ENCODE results near the gene SLC2A4RG. TPM values are rescaled to one million over a fixed set of nuclear protein-coding genes. Genes with fewer than 3 reads are reported as not detected.
A peak's percentile ranks its signal among the peaks of the same experiment; 100 is the strongest.

SLC2A4RG gene
- total and polyA plus RNA-seq, 2 of the 13 experiments (the other 11 are each of a cell fraction or from before 2014, with no cell fraction given): 91.4 to 95.9 TPM

DNA sequence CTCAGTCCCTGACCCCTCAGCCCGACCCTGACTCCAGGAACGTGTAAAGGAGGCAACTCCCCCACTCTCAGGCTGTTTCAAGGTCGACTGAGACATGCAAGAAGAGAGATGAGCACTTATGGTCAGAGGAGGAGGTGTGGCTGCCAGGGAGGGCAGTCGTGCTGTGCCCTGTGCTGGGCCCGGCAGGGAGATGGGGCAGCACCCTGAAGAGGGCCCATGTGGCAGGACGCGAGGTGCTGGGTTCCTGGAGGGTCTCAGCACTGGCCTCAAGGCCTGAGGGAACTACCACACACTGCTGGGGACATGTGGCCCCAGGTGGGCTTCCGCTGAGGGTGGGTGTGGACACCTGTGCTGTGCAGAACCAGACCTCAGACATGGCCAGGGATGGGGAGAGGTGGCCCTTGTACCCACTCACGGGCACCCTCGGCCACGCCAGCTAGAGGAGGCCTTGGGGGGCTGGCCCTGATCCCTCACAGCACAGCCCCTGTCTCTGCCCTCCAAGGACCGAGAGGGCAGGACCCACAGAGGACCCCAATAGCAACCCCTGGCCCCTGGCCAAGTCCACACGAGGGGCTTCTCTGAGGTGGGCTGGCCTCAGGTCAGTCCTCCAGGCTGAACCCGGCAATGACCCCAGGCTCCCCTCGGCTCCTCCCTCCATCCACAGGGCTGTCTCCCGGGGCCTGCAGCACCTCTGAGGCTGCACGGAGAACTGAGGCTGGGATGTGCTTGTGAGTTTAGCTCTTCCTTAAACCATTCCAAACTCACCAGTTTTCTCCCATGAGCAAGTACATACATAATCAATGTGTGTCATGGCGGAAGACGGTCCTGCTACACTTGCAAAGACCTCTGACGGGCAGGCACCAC, 8.7 kb downstream of the SLC2A4RG start (continued):
- TF ChIP-seq SRF (IDR thresholded peaks at IDR 0.05; ENCODE audit: low read depth, low read length): no peak
- no peak for TF ChIP-seq RXRA (CRISPR knock-in tag; IDR thresholded peaks at IDR 0.05)
- TF ChIP-seq MAFG (CRISPR knock-in tag; IDR thresholded peaks at IDR 0.05): no peak
- no peak for TF ChIP-seq SMARCC2 (IDR thresholded peaks at IDR 0.05)
- TF ChIP-seq ZNF775 (CRISPR knock-in tag; IDR thresholded peaks at IDR 0.05; ENCODE audit: borderline replicate concordance): no peak
- TF ChIP-seq, protein P1, sequence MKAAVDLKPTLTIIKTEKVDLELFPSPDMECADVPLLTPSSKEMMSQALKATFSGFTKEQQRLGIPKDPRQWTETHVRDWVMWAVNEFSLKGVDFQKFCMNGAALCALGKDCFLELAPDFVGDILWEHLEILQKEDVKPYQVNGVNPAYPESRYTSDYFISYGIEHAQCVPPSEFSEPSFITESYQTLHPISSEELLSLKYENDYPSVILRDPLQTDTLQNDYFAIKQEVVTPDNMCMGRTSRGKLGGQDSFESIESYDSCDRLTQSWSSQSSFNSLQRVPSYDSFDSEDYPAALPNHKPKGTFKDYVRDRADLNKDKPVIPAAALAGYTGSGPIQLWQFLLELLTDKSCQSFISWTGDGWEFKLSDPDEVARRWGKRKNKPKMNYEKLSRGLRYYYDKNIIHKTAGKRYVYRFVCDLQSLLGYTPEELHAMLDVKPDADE (CRISPR knock-in tag; IDR thresholded peaks at IDR 0.05): no peak
- TF ChIP-seq ZBTB7A (CRISPR knock-in tag; IDR thresholded peaks at IDR 0.05): peak; percentile 56
- TF ChIP-seq TARDBP (CRISPR knock-in tag; IDR thresholded peaks at IDR 0.05): no peak
- TF ChIP-seq KLF13 (CRISPR knock-in tag; IDR thresholded peaks at IDR 0.05): no peak; the same call in 1 of the 2 replicates
- no peak for TF ChIP-seq ZNF383 (CRISPR knock-in tag; IDR thresholded peaks at IDR 0.05; ENCODE audit: borderline replicate concordance)
- no peak for TF ChIP-seq ZEB1 (IDR thresholded peaks at IDR 0.05; ENCODE audit: insufficient replicate concordance, low read depth)
- TF ChIP-seq, protein P2, sequence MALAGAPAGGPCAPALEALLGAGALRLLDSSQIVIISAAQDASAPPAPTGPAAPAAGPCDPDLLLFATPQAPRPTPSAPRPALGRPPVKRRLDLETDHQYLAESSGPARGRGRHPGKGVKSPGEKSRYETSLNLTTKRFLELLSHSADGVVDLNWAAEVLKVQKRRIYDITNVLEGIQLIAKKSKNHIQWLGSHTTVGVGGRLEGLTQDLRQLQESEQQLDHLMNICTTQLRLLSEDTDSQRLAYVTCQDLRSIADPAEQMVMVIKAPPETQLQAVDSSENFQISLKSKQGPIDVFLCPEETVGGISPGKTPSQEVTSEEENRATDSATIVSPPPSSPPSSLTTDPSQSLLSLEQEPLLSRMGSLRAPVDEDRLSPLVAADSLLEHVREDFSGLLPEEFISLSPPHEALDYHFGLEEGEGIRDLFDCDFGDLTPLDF (CRISPR knock-in tag; IDR thresholded peaks at IDR 0.05): no peak
- TF ChIP-seq, protein P3, sequence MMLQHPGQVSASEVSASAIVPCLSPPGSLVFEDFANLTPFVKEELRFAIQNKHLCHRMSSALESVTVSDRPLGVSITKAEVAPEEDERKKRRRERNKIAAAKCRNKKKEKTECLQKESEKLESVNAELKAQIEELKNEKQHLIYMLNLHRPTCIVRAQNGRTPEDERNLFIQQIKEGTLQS (CRISPR knock-in tag; IDR thresholded peaks at IDR 0.05): no peak
- no peak for TF ChIP-seq ZBTB38 (CRISPR knock-in tag; IDR thresholded peaks at IDR 0.05)
- TF ChIP-seq ZNF83 (CRISPR knock-in tag; IDR thresholded peaks at IDR 0.05; ENCODE audit: borderline replicate concordance): no peak
- TF ChIP-seq PITX1 (CRISPR knock-in tag; IDR thresholded peaks at IDR 0.05): peak; percentile 40; the same call in 1 of the 2 replicates
- TF ChIP-seq NRL (CRISPR knock-in tag; IDR thresholded peaks at IDR 0.05; ENCODE audit: borderline replicate concordance): peak; percentile 28; the same call in 1 of the 2 replicates
- TF ChIP-seq ZNF784 (CRISPR knock-in tag; IDR thresholded peaks at IDR 0.05; ENCODE audit: borderline replicate concordance): no peak
- no peak for TF ChIP-seq NCOA5 (CRISPR knock-in tag; IDR thresholded peaks at IDR 0.05)
- TF ChIP-seq ADNP (CRISPR knock-in tag; IDR thresholded peaks at IDR 0.05): no peak
- TF ChIP-seq MIER3 (CRISPR knock-in tag; IDR thresholded peaks at IDR 0.05; ENCODE audit: borderline replicate concordance): no peak
- no peak for TF ChIP-seq JUNB (CRISPR knock-in tag; IDR thresholded peaks at IDR 0.05; ENCODE audit: borderline replicate concordance)
- TF ChIP-seq ZNF33B (CRISPR knock-in tag; IDR thresholded peaks at IDR 0.05): no peak
- TF ChIP-seq ZNF703 (CRISPR knock-in tag; IDR thresholded peaks at IDR 0.05; ENCODE audit: borderline replicate concordance): no peak
- no peak for TF ChIP-seq ZNF343 (CRISPR knock-in tag; IDR thresholded peaks at IDR 0.05)
- TF ChIP-seq FOXO1 (CRISPR knock-in tag; IDR thresholded peaks at IDR 0.05): 0 out of 2 replicates have a peak, but pooled peaks have one; percentile 7

All from HepG2 (cell line).